Measurements from ENCODE around the gene ATAT1. TPM values are rescaled to one million over a fixed set of nuclear protein-coding genes. Genes with fewer than 3 reads are reported as not detected.

ATAT1 gene
- total and polyA plus RNA-seq, 2 of the 13 experiments (the other 11 are each of a cell fraction or from before 2014, with no cell fraction given) = 9.2 to 23.6 TPM

DNA sequence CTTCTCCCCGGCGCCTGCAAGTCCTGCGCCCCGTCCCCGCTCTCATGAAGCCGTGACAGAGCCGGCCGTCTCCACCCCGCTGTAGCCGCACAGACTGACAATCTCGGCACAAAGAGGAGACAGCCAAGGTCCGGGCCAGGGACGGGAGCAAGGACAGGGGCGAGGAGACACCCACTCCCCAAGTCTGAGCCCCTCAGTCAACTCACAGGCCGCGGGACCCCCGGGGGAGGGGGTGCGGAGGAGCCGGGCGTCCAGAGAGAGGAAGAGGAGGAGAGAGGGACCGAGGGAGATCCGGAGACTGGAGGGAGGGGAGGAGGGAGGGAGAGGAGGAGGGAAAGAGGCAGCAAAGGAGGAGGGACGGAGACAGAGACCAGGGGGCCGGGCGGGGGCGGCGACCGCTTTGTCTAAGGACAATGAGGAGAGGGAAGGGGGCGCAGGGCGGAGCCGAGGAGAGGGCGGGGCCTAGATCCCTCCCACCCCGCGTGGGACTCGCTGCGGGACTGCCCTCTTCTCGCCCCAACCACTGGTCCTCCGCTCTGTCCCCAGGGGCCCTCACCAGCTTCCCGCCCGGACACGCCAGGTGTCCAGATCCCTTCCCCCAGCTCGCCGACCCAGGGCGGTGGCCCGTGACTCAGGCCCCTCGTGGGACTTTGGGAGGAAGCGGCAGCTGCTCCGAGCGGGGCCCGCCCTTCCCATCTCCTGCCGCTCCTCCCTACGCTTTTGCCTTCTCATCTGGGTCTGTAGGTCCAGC is 60.4 kb downstream of the ATAT1 start (continued):
- no peak for TF ChIP-seq KIAA2018 (CRISPR knock-in tag; IDR thresholded peaks at IDR 0.05; ENCODE audit: borderline replicate concordance)
- 0 out of 2 replicates have a peak, but pooled peaks have one; percentile 25 for TF ChIP-seq ARID2 (CRISPR knock-in tag; IDR thresholded peaks at IDR 0.05; ENCODE audit: borderline replicate concordance)
- TF ChIP-seq POGZ (CRISPR knock-in tag; IDR thresholded peaks at IDR 0.05) = peak; percentile 60
- TF ChIP-seq, protein P1, sequence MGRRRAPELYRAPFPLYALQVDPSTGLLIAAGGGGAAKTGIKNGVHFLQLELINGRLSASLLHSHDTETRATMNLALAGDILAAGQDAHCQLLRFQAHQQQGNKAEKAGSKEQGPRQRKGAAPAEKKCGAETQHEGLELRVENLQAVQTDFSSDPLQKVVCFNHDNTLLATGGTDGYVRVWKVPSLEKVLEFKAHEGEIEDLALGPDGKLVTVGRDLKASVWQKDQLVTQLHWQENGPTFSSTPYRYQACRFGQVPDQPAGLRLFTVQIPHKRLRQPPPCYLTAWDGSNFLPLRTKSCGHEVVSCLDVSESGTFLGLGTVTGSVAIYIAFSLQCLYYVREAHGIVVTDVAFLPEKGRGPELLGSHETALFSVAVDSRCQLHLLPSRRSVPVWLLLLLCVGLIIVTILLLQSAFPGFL (CRISPR knock-in tag; IDR thresholded peaks at IDR 0.05) = no peak
- no peak for TF ChIP-seq ZNF724P (CRISPR knock-in tag; IDR thresholded peaks at IDR 0.05; ENCODE audit: borderline replicate concordance)
- TF ChIP-seq CREB3 (CRISPR knock-in tag; IDR thresholded peaks at IDR 0.05) = no peak
- no peak for TF ChIP-seq CHCHD3 (CRISPR knock-in tag; IDR thresholded peaks at IDR 0.05)
- TF ChIP-seq FOXK2 (IDR thresholded peaks at IDR 0.05) = no peak
- TF ChIP-seq PHB2 (IDR thresholded peaks at IDR 0.05; ENCODE audit: partially characterized antibody) = no peak
- TF ChIP-seq KDM5B (CRISPR knock-in tag; IDR thresholded peaks at IDR 0.05; ENCODE audit: borderline replicate concordance) = peak; percentile 64; the same call in 1 of the 2 replicates
- no peak for TF ChIP-seq NR3C1 (CRISPR knock-in tag; IDR thresholded peaks at IDR 0.05)
- no peak for TF ChIP-seq ISX (CRISPR knock-in tag; conservative IDR thresholded peaks at IDR 0.05)
- no peak for TF ChIP-seq ZNF564 (CRISPR knock-in tag; IDR thresholded peaks at IDR 0.05)
- no peak for TF ChIP-seq FOXO1 (CRISPR knock-in tag; IDR thresholded peaks at IDR 0.05)
- TF ChIP-seq FOXJ3 (CRISPR knock-in tag; IDR thresholded peaks at IDR 0.05; ENCODE audit: borderline replicate concordance) = no peak
- TF ChIP-seq ZZZ3 (CRISPR knock-in tag; IDR thresholded peaks at IDR 0.05; ENCODE audit: borderline replicate concordance) = no peak
- TF ChIP-seq ZFP90 (CRISPR knock-in tag; IDR thresholded peaks at IDR 0.05; ENCODE audit: borderline replicate concordance) = no peak
- no peak for TF ChIP-seq ZSCAN20 (CRISPR knock-in tag; IDR thresholded peaks at IDR 0.05; ENCODE audit: borderline replicate concordance)
- no peak for TF ChIP-seq JDP2 (CRISPR knock-in tag; IDR thresholded peaks at IDR 0.05; ENCODE audit: borderline replicate concordance)
- TF ChIP-seq RBM39 (IDR thresholded peaks at IDR 0.05; ENCODE audit: low read depth, low read length, poor library complexity, severe bottlenecking) = peak; percentile 57
